Activated CD8-positive, alpha-beta T cell treated with anti-CD3 and anti-CD28 coated beads, Interleukin-2, amount 10 ng/mL, durations not matched to agents 7 days and 5 days (primary cell): ENCODE data around the gene CD8A. TPM values are rescaled to one million over a fixed set of nuclear protein-coding genes. Genes with fewer than 3 reads are reported as not detected.
A peak's percentile ranks its signal among the peaks of the same experiment; 100 is the strongest.

Experiments
- ATAC-seq: fragments of 150-1000 bp; cut with Tn5 transposase; one replicate; pipeline ENCODE4 v1.10.0; 2021; ENCODE audit warnings: moderate library complexity
- CTCF ChIA-PET: fragments of 350-600 bp; sonication (Branson Sonifier 250); formaldehyde crosslinking; loops from one replicate; lab custom pipeline; 2021; ENCODE audit warnings: antibody characterized with exemption; lab: Charles Lee
- POLR2A ChIA-PET: fragments of 350-600 bp; sonication (Branson Sonifier 250); formaldehyde crosslinking; loops from one replicate; lab custom pipeline; 2021; ENCODE audit warnings: antibody characterized with exemption; lab: Charles Lee
- DNase-seq: peaks from one replicate; pipeline ENCODE4 v3.0.0-alpha.2; 2020
- H3K27ac Mint-ChIP-seq: one replicate; pipeline ENCODE4 v1.8.0; 2021; ENCODE audit warnings: mild to moderate bottlenecking, mixed read lengths
- H3K27me3 Mint-ChIP-seq: one replicate; pipeline ENCODE4 v1.8.0; 2021; ENCODE audit warnings: low read depth, mixed read lengths
- H3K36me3 Mint-ChIP-seq: one replicate; pipeline ENCODE4 v1.8.0; 2021; ENCODE audit warnings: low read depth, mixed read lengths
- H3K4me1 Mint-ChIP-seq: one replicate; pipeline ENCODE4 v1.8.0; 2021; ENCODE audit warnings: low read depth, mixed read lengths
- H3K4me3 Mint-ChIP-seq: one replicate; pipeline ENCODE4 v1.8.0; 2021; ENCODE audit warnings: mild to moderate bottlenecking, mixed read lengths
- H3K9me3 Mint-ChIP-seq: one replicate; pipeline ENCODE4 v1.8.0; 2022; ENCODE audit warnings: mixed read lengths; ENCODE audit not compliant: insufficient read depth
- total RNA-seq, 2 experiments: library from RNA; stranded (reverse); gene quantifications; one replicate each; pipeline ENCODE4 v1.2.3, GENCODE V29; 2021

The CD8A gene
- total RNA-seq, 2 experiments from 2014 or later, result 667 to 675 TPM

DNA sequence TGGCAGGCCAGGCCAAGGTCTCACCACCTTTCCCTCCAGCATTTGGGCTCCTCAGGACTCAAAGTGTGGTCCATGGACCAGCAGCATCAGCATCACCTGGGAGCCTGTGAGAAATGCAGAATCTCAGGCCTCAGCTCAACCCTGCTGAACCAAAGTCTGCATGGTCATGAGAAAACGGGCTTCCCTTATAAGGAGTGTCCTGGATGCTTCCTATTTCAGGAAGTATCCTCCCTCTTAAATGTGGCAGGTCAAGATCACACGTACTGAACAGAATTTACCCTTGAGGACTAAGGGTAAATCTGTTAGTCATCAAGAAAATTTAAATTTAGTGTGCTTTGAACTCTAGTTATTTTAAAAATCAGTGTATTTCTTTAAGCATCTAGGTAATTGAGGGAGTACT lies 11.8 kb downstream of the CD8A start:
- ATAC-seq, result no peak
- H3K4me1 Mint-ChIP-seq, result peaks cover 28% of the 10 kb centered on the region
- ChIA-PET CTCF (interaction anchor here (1.7 to 19.7 kb wide), 3 partner anchors 11 to 29 kb away, joined by 4 to 243 read pairs (median 23); no protein-coding TSS in a partner anchor), POLR2A (no interaction called here)
- DNase-seq, result no peak
- H3K27ac Mint-ChIP-seq, result no peak overlapping the region
- H3K9me3 Mint-ChIP-seq, result no peaks in the 10 kb centered on the region
- no peak overlapping the region for H3K4me3 Mint-ChIP-seq
- no peaks in the 10 kb centered on the region for H3K27me3 Mint-ChIP-seq
- peaks cover 24% of the 10 kb centered on the region for H3K36me3 Mint-ChIP-seq

- no peak overlapping the region for H3K27ac Mint-ChIP-seq
- CTCF ChIA-PET, result interaction anchor here (1.5 to 3.9 kb wide), 2 partner anchors 12 to 22 kb away, joined by 3 to 20 read pairs; no protein-coding TSS in a partner anchor
- DNase-seq (no peak), ATAC-seq (no peak)
- H3K27me3 Mint-ChIP-seq, result no peaks in the 10 kb centered on the region
- peaks cover 18% of the 10 kb centered on the region for H3K4me1 Mint-ChIP-seq
- no peaks in the 10 kb centered on the region for H3K9me3 Mint-ChIP-seq
- POLR2A ChIA-PET, result interaction anchor here (0.7 kb wide), 1 partner anchor 1406 kb away, joined by 3 read pairs; no protein-coding TSS in a partner anchor
- no peak overlapping the region for H3K4me3 Mint-ChIP-seq
- H3K36me3 Mint-ChIP-seq, result peaks cover 36% of the 10 kb centered on the region
These were observed 14.2 kb downstream of the CD8A start for GRCh38 chr2:86776532-86776931.

- H3K27ac Mint-ChIP-seq, result no peak overlapping the region
These were observed 15.4 kb downstream of the CD8A start for GRCh38 chr2:86775338-86775737.

GRCh38 chr2:86774862-86775261 lies 15.9 kb downstream of the CD8A start:
- no peak for ATAC-seq
- H3K27ac Mint-ChIP-seq, result peak overlapping the region; percentile 57
- H3K27me3 Mint-ChIP-seq, result no peaks in the 10 kb centered on the region
- H3K36me3 Mint-ChIP-seq, result peaks cover 52% of the 10 kb centered on the region
- no peaks in the 10 kb centered on the region for H3K9me3 Mint-ChIP-seq
- H3K4me1 Mint-ChIP-seq, result peaks cover 16% of the 10 kb centered on the region
- no peak for DNase-seq
- POLR2A ChIA-PET, result interaction anchor here (0.6 kb wide), 1 partner anchor 16 kb away, joined by 3 read pairs; the partner anchor contains the start of gene CD8A
- CTCF ChIA-PET, result interaction anchor here (1.5 to 3.9 kb wide), 2 partner anchors 10 to 21 kb away, joined by 3 to 20 read pairs; no protein-coding TSS in a partner anchor
- no peak overlapping the region for H3K4me3 Mint-ChIP-seq

More at GRCh38 chr2:86775338-86775737, 15.4 kb downstream of the CD8A start:
- H3K4me3 Mint-ChIP-seq, result no peak overlapping the region
- peaks cover 15% of the 10 kb centered on the region for H3K4me1 Mint-ChIP-seq
- ATAC-seq (no peak), DNase-seq (no peak)
- H3K27me3 Mint-ChIP-seq, result no peaks in the 10 kb centered on the region
- no peaks in the 10 kb centered on the region for H3K9me3 Mint-ChIP-seq
- CTCF ChIA-PET, result interaction anchor here (1.5 to 3.9 kb wide), 2 partner anchors 11 to 21 kb away, joined by 3 to 20 read pairs; no protein-coding TSS in a partner anchor
- POLR2A ChIA-PET, result interaction anchor here (0.6 to 0.7 kb wide), 2 partner anchors 10 to 16 kb away, joined by 3 read pairs; partner anchors contain the start of gene CD8A
- peaks cover 48% of the 10 kb centered on the region for H3K36me3 Mint-ChIP-seq

DNA sequence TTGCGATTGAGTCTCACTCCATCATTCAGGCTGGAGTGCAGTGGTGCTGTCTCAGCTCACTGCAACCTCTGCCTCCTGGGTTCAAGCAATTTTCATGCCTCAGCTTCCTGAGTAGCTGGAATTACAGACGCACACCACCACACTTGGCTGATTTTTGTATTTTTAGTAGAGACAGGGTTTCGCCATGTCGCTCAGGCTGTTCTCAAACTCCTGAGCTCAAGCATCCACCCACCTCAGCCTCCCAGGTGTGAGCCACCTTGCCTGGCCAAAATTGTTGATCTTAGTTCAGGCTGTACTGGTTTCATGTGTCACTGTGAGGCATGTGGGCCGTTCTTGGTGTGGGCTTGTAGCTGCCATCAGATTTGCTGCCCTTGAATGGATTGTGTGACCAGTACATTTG lies 18.1 kb downstream of the CD8A start:
- ATAC-seq (no peak), DNase-seq (no peak)
- Mint-ChIP-seq H3K4me3 (no peak overlapping the region), H3K36me3 (peaks cover 65% of the 10 kb centered on the region), H3K4me1 (peaks cover 17% of the 10 kb centered on the region), H3K27ac (no peak overlapping the region), H3K27me3 (no peaks in the 10 kb centered on the region), H3K9me3 (no peaks in the 10 kb centered on the region)
- CTCF ChIA-PET, result interaction anchor here (1.3 kb wide), 1 partner anchor 13 kb away, joined by 4 read pairs; no protein-coding TSS in a partner anchor
- POLR2A ChIA-PET, result interaction anchor here (0.7 to 1.6 kb wide), 6 partner anchors 9 to 53 kb away, joined by 3 to 4 read pairs (median 3); no protein-coding TSS in a partner anchor

GRCh38 chr2:86770816-86771301 lies 19.9 kb downstream of the CD8A start:
- POLR2A ChIA-PET, result no interaction called here
- Mint-ChIP-seq H3K36me3 (peaks cover 71% of the 10 kb centered on the region), H3K9me3 (no peaks in the 10 kb centered on the region), H3K4me3 (no peak overlapping the region), H3K27me3 (no peaks in the 10 kb centered on the region), H3K4me1 (peaks cover 18% of the 10 kb centered on the region), H3K27ac (no peak overlapping the region)
- no peak for ATAC-seq
- no peak for DNase-seq
- CTCF ChIA-PET, result interaction anchor here (1.1 to 1.7 kb wide), 3 partner anchors 9 to 252 kb away, joined by 3 to 8 read pairs (median 4); no protein-coding TSS in a partner anchor

GRCh38 chr2:86769838-86770237 lies 20.9 kb downstream of the CD8A start:
- CTCF ChIA-PET, result interaction anchor here (0.7 to 1.7 kb wide), 4 partner anchors 10 to 310 kb away, joined by 3 to 8 read pairs (median 4); no protein-coding TSS in a partner anchor
- no peak overlapping the region for H3K4me3 Mint-ChIP-seq
- no peaks in the 10 kb centered on the region for H3K9me3 Mint-ChIP-seq
- POLR2A ChIA-PET, result interaction anchor here (1.0 kb wide), 1 partner anchor 15 kb away, joined by 3 read pairs; no protein-coding TSS in a partner anchor
- peaks cover 27% of the 10 kb centered on the region for H3K4me1 Mint-ChIP-seq
- DNase-seq (no peak), ATAC-seq (no peak)
- peaks cover 72% of the 10 kb centered on the region for H3K36me3 Mint-ChIP-seq
- H3K27me3 Mint-ChIP-seq, result no peaks in the 10 kb centered on the region
- no peak overlapping the region for H3K27ac Mint-ChIP-seq

GRCh38 chr2:86768189-86768949 lies 22.3 kb downstream of the CD8A start:
- no peaks in the 10 kb centered on the region for H3K27me3 Mint-ChIP-seq

GRCh38 chr2:86765310-86765695 lies 25.4 kb downstream of the CD8A start:
- peaks cover 45% of the 10 kb centered on the region for H3K36me3 Mint-ChIP-seq

More at GRCh38 chr2:86768189-86768949, 22.3 kb downstream of the CD8A start:
- no peak overlapping the region for H3K27ac Mint-ChIP-seq
- no peak for DNase-seq
- ATAC-seq, result no peak
- POLR2A ChIA-PET, result no interaction called here
- H3K36me3 Mint-ChIP-seq, result peaks cover 59% of the 10 kb centered on the region
- CTCF ChIA-PET, result interaction anchor here (1.9 to 2.1 kb wide), 2 partner anchors 11 to 16 kb away, joined by 4 to 11 read pairs; no protein-coding TSS in a partner anchor
- no peak overlapping the region for H3K4me3 Mint-ChIP-seq
- H3K4me1 Mint-ChIP-seq, result peaks cover 38% of the 10 kb centered on the region
- H3K9me3 Mint-ChIP-seq, result no peaks in the 10 kb centered on the region

DNA sequence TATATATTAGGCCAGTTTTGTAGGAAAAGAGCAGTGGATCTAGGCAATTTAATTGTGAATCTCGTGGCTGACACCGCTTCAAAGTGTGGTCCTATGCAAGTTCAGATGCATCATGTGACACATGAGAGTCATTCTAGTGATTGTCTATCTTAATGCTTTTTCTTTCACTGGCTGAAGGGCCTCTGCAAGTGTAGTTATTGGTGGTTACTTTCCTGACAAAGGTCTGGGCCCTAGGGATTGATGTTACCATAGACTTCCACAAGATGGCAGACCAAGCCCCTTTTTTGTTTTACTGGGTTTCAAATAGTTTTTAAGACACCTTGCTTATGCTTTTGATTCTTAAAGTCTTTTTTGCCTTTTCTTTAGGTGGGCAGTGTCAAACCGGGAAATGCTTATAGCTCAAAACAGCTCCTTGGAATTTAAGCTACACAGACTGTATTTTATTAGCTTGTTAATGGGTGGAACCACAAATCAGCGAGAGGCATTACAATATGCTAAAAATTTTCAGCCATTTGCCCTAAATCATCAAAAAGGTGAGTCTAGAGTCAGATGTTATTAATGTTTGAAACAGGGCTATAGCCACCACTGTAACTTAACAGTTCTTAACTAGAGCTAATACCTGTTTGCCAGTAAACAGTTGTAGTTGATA lies 25.9 kb downstream of the CD8A start:
- ATAC-seq (peak; percentile 85), DNase-seq (peak; percentile 78)
- no peaks in the 10 kb centered on the region for H3K9me3 Mint-ChIP-seq
- peaks cover 43% of the 10 kb centered on the region for H3K36me3 Mint-ChIP-seq
- peaks cover 39% of the 10 kb centered on the region for H3K4me1 Mint-ChIP-seq
- POLR2A ChIA-PET, result interaction anchor here (1.1 kb wide), 2 partner anchors 21 to 42 kb away, joined by 3 to 4 read pairs; no protein-coding TSS in a partner anchor
- CTCF ChIA-PET, result interaction anchor here (0.7 to 7.2 kb wide), 19 partner anchors 10 to 1421 kb away, joined by 3 to 120 read pairs (median 5); partner anchors contain the start of gene CD8A
- no peak overlapping the region for H3K4me3 Mint-ChIP-seq
- H3K27me3 Mint-ChIP-seq, result no peaks in the 10 kb centered on the region
- peak overlapping the region; percentile 55 for H3K27ac Mint-ChIP-seq

More at GRCh38 chr2:86765310-86765695, 25.4 kb downstream of the CD8A start:
- POLR2A ChIA-PET, result interaction anchor here (1.1 kb wide), 1 partner anchor 20 kb away, joined by 4 read pairs; no protein-coding TSS in a partner anchor
- CTCF ChIA-PET, result interaction anchor here (0.7 to 7.2 kb wide), 17 partner anchors 11 to 1420 kb away, joined by 3 to 120 read pairs (median 9); partner anchors contain the start of gene CD8A
- Mint-ChIP-seq H3K4me3 (no peak overlapping the region), H3K9me3 (no peaks in the 10 kb centered on the region), H3K27me3 (no peaks in the 10 kb centered on the region), H3K27ac (no peak overlapping the region), H3K4me1 (peaks cover 38% of the 10 kb centered on the region)
- DNase-seq, result no peak
- no peak for ATAC-seq

DNA sequence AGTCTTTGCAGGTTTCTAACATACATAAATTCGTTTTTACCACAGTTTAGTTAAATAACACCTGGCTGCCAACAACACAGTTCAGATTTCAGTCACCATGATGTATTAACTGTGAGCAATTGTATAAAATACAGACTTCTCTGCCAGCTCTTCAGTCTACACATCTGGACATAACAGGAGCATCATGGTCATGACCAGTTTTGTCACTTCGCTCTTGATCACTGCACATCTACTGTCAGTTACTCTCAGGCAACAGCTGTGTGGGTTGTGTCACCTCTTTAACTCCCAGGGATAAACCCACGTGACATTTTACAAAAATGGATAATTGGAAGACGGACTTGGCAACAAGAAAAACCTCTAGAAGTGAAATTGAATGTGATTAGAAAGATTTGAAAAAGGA lies 30.3 kb downstream of the CD8A start:
- H3K27me3 Mint-ChIP-seq, result no peaks in the 10 kb centered on the region
- CTCF ChIA-PET, result interaction anchor here (1.0 to 7.2 kb wide), 2 partner anchors 24 to 46 kb away, joined by 3 to 120 read pairs; no protein-coding TSS in a partner anchor
- H3K4me1 Mint-ChIP-seq, result peaks cover 41% of the 10 kb centered on the region
- POLR2A ChIA-PET, result interaction anchor here (2.1 to 2.9 kb wide), 2 partner anchors 31 to 48 kb away, joined by 7 to 8 read pairs; no protein-coding TSS in a partner anchor
- DNase-seq, result no peak
- H3K36me3 Mint-ChIP-seq, result peaks cover 33% of the 10 kb centered on the region
- ATAC-seq, result no peak
- H3K4me3 Mint-ChIP-seq, result no peak overlapping the region
- H3K9me3 Mint-ChIP-seq, result no peaks in the 10 kb centered on the region
- no peak overlapping the region for H3K27ac Mint-ChIP-seq
